HEK293T (cell line): Measurements from ENCODE around the gene LITAFD.

Experiments
- BHLHE40 ChIP-seq: fragments of 450-650 bp; IDR thresholded peaks from 2 replicates; pipeline ENCODE4 v1.6.1; 2016; ENCODE audit warnings: mild to moderate bottlenecking, moderate library complexity, borderline replicate concordance
- CTBP1 ChIP-seq: fragments of 450-650 bp; IDR thresholded peaks from 2 replicates; pipeline ENCODE4 v1.6.1; 2016; ENCODE audit warnings: borderline replicate concordance
- FOXA1 ChIP-seq: fragments of 450-650 bp; IDR thresholded peaks from 2 replicates; pipeline ENCODE4 v1.6.1; 2016; ENCODE audit warnings: mild to moderate bottlenecking
- FOXM1 ChIP-seq: fragments of 450-650 bp; IDR thresholded peaks from 2 replicates; pipeline ENCODE4 v1.6.1; 2017; ENCODE audit warnings: mild to moderate bottlenecking, borderline replicate concordance
- NFRKB ChIP-seq: fragments of 450-650 bp; IDR thresholded peaks from 2 replicates; pipeline ENCODE4 v1.6.1; 2016; ENCODE audit warnings: mild to moderate bottlenecking, moderate library complexity

- TF ChIP-seq BHLHE40 = no peak
- no peak for TF ChIP-seq FOXM1
- TF ChIP-seq NFRKB = no peak
- no peak for TF ChIP-seq FOXA1
- TF ChIP-seq CTBP1 = no peak
Measured at GRCh38 chr16:8852534-8852933, 29.6 kb upstream of the LITAFD start.
